GM21737 (cell line): ENCODE results near the gene BASP1.
"Not testable (repeated sequence)": the region's sequence is repeated elsewhere in the genome, so short reads cannot be mapped to it uniquely, and the experiment has no call there.

ENCODE experiments used
- ATAC-seq: cut with Tn5 transposase; IDR thresholded peaks from one replicate; pipeline ENCODE4 v1.9.1; 2021; ENCODE audit warnings: mild to moderate bottlenecking, moderate library complexity; ENCODE audit not compliant: unreplicated experiment

The BASP1 gene

GRCh38 chr5:17249029-17249634 lies 31.7 kb downstream of the BASP1 start:
- ATAC-seq: no peak

- ATAC-seq: not testable (repeated sequence)
These were observed 32.4 kb downstream of the BASP1 start for GRCh38 chr5:17249841-17250240.

GRCh38 chr5:17252543-17252942 lies 35.1 kb downstream of the BASP1 start:
- no peak for ATAC-seq

- ATAC-seq: peak; percentile 56
These were observed 38.1 kb downstream of the BASP1 start for GRCh38 chr5:17255471-17256021.

GRCh38 chr5:17256171-17256570 lies 38.7 kb downstream of the BASP1 start:
- no peak for ATAC-seq

- no peak for ATAC-seq
These were observed 39.4 kb downstream of the BASP1 start for GRCh38 chr5:17256839-17257238.

- peak; percentile 74 for ATAC-seq
These were observed 40.4 kb downstream of the BASP1 start for GRCh38 chr5:17257705-17258273.

GRCh38 chr5:17258431-17258830 lies 41.0 kb downstream of the BASP1 start:
- ATAC-seq: no peak

GRCh38 chr5:17259012-17259411 lies 41.6 kb downstream of the BASP1 start:
- ATAC-seq: not testable (repeated sequence)

- no peak for ATAC-seq
These were observed 42.3 kb downstream of the BASP1 start for GRCh38 chr5:17259630-17260257.

- no peak for ATAC-seq
These were observed 43.1 kb downstream of the BASP1 start for GRCh38 chr5:17260549-17260948.

GRCh38 chr5:17261075-17261474 lies 43.6 kb downstream of the BASP1 start:
- ATAC-seq: no peak

- no peak for ATAC-seq
These were observed 47.6 kb downstream of the BASP1 start for GRCh38 chr5:17265041-17265440.

GRCh38 chr5:17267106-17267505 lies 49.7 kb downstream of the BASP1 start:
- ATAC-seq: peak; percentile 41

- ATAC-seq: peak; percentile 46
These were observed 51.8 kb downstream of the BASP1 start for GRCh38 chr5:17269201-17269600.

GRCh38 chr5:17272111-17272510 lies 54.7 kb downstream of the BASP1 start:
- ATAC-seq: no peak

- ATAC-seq: no peak
These were observed 58.1 kb downstream of the BASP1 start for GRCh38 chr5:17275289-17276158.

GRCh38 chr5:17276445-17276844 lies 59.0 kb downstream of the BASP1 start:
- ATAC-seq: no peak

- peak; percentile 31 for ATAC-seq
These were observed 60.5 kb downstream of the BASP1 start for GRCh38 chr5:17277907-17278306.

GRCh38 chr5:17278931-17279330 lies 61.5 kb downstream of the BASP1 start:
- no peak for ATAC-seq

GRCh38 chr5:17279487-17279886 lies 62.1 kb downstream of the BASP1 start:
- no peak for ATAC-seq
